BLaER1 (cell line): Measurements from ENCODE around the gene OSBPL6.
"Not testable (repeated sequence)": the region's sequence is repeated elsewhere in the genome, so short reads cannot be mapped to it uniquely, and the experiment has no call there.

Source experiments
- H3K27ac ChIP-seq: shearing (Covaris generic); formaldehyde crosslinking; 2 replicates; pipeline ENCODE4 v1.8.1; 2022
- H3K27me3 ChIP-seq: shearing (Covaris generic); formaldehyde crosslinking; 2 replicates; pipeline ENCODE4 v1.8.1; 2022
- H3K36me3 ChIP-seq: shearing (Covaris generic); formaldehyde crosslinking; 2 replicates; pipeline ENCODE4 v1.8.1; 2022
- H3K4me1 ChIP-seq: shearing (Covaris generic); formaldehyde crosslinking; 2 replicates; pipeline ENCODE4 v1.8.1; 2022
- H3K4me2 ChIP-seq: shearing (Covaris generic); formaldehyde crosslinking; 2 replicates; pipeline ENCODE4 v1.8.1; 2022
- H3K4me3 ChIP-seq: shearing (Covaris generic); formaldehyde crosslinking; 2 replicates; pipeline ENCODE4 v1.8.1; 2022
- H3K9ac ChIP-seq: shearing (Covaris generic); formaldehyde crosslinking; 2 replicates; pipeline ENCODE4 v1.8.1; 2022
- H3K9me3 ChIP-seq: shearing (Covaris generic); formaldehyde crosslinking; 2 replicates; pipeline ENCODE4 v1.8.1; 2022
- H4K20me1 ChIP-seq: shearing (Covaris generic); formaldehyde crosslinking; 2 replicates; pipeline ENCODE4 v1.8.1; 2022
- Cebpa-rat ChIP-seq: shearing (Covaris generic); IDR thresholded peaks from 2 replicates; pipeline ENCODE4 v1.8.1; 2022

The OSBPL6 gene

DNA sequence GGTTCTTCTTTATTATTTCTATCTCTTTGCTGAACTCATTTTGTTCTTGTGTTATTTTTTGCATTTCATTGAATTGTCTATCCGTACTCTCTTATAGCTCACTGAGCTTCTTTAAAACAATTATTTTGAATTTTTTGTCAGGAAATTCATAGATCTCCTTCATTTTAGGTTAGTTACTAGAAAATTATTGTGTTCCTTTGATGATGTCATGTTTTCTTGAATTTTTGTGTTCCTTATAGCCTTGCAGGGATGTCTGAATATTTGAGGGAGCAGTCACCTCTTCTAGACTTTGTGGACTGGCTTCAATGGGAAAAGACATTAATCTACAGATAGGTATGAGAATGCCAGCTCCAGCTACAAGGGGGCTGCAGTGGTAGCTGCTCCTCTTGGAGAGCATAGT lies 20.7 kb upstream of the OSBPL6 start:
- no peak for TF ChIP-seq Cebpa-rat
- H3K36me3 ChIP-seq = no peaks in the 10 kb centered on the region

DNA sequence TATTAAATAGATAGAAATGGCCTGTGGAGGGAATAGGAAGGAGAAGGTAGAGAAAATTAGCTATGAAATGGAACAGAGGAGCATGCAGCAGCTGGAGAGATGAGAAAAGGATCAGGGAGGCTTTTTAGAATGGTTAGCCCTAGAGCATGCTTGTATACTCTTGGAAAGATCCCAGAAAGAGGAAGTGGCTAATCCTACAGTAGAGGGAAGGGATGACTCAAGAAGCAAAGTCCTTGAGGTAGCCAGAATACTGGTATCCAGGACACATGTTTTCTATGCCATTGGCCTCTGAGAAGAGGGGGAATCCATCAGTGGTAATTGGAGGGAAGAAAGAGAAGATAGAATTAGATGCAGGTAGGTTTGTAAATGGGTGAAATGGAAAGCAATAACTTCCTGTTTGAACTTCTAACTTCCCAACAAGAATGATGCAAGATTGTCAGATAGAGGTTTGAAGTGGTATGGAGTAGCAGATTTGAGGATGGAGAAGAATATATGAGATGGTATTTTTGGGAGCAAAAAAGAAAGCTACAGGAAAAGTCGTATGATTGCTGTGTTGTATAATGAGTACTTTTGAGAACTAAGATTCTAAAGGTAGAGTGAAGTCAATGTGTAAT lies 17.1 kb upstream of the OSBPL6 start:
- H3K27me3 ChIP-seq = no peaks in the 10 kb centered on the region
- no peaks in the 10 kb centered on the region for H3K9me3 ChIP-seq
- H3K36me3 ChIP-seq = no peaks in the 10 kb centered on the region
- TF ChIP-seq Cebpa-rat = no peak
- H3K4me2 ChIP-seq = no peak overlapping the region
- H3K27ac ChIP-seq = no peak overlapping the region
- H3K4me1 ChIP-seq = 0 out of 2 replicates have a peak, but pooled peaks cover 3% of the 10 kb centered on the region
- H3K4me3 ChIP-seq = no peak overlapping the region
- H4K20me1 ChIP-seq = no peaks in the 10 kb centered on the region
- H3K9ac ChIP-seq = no peak overlapping the region

More for the DNA sequence above, 20.7 kb upstream of the OSBPL6 start:
- Histone ChIP-seq H3K27ac (no peak overlapping the region), H3K4me1 (no peaks in the 10 kb centered on the region), H4K20me1 (no peaks in the 10 kb centered on the region), H3K4me2 (no peak overlapping the region), H3K27me3 (no peaks in the 10 kb centered on the region), H3K4me3 (no peak overlapping the region), H3K9ac (no peak overlapping the region), H3K9me3 (peaks cover 5% of the 10 kb centered on the region)

DNA sequence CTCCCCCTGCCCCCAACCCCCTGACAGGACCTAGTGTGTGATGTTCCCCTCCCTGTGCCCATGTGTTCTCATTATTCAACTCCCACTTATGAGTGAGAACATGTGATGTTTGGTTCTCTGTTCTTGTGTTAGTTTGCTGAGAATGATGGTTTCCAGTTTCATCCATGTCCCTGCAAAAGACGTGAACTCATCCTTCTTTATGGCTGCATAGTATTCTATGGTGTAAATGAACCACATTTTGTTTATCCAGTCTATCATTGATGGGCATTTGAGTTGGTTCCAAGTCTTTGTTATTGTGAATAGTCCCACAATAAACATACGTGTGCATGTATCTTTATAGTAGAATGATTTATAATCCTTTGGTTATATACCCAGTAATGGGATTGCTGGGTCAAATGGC lies 13.7 kb upstream of the OSBPL6 start:
- not testable (repeated sequence) for H3K27me3 ChIP-seq, H4K20me1 ChIP-seq, H3K36me3 ChIP-seq, H3K4me3 ChIP-seq, H3K4me2 ChIP-seq, H3K9ac ChIP-seq, H3K27ac ChIP-seq, H3K9me3 ChIP-seq, H3K4me1 ChIP-seq

DNA sequence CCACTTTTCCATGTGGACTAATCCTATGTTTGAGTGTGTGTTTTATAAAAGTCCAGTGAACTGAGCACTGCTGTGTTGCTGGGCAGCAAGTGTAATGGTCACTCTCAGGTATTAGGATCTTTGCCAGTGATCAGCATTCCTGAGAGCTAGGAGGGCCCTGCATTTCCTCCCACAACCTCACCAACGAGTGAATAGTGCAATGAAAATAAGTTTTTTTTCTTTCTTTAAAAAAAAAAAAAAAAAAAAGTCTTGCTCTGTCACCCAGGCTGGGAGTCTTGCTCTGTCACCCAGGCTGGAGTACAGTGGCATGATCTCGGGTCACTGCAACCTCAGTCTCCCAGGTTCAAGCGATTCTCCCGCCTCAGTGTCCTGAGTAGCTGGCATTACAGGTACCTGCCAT lies 6.5 kb upstream of the OSBPL6 start:
- H4K20me1 ChIP-seq = no peaks in the 10 kb centered on the region
- TF ChIP-seq Cebpa-rat = no peak
- H3K9ac ChIP-seq = no peak overlapping the region
- H3K9me3 ChIP-seq = no peaks in the 10 kb centered on the region
- H3K36me3 ChIP-seq = no peaks in the 10 kb centered on the region
- no peak overlapping the region for H3K27ac ChIP-seq
- H3K27me3 ChIP-seq = peaks cover 9% of the 10 kb centered on the region
- no peak overlapping the region for H3K4me3 ChIP-seq
- H3K4me1 ChIP-seq = no peaks in the 10 kb centered on the region
- H3K4me2 ChIP-seq = no peak overlapping the region

DNA sequence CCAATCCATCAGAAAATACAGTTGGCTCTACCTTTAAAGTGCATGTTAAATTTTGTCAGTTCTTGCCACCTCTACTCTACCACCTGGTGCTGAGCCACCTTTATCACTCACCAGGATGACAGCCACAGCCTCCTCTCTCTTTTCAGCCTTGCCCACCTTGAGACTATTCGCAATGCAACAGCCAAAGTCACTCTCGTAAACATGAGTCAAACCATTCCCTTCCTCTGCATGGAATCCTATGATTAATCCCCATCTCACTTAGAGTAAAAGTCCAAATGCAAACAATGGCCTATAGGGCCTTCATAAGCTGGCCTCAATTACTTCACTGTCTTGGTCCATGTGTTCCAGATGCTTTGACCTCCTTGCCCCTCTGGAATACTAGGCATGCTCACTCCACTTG lies 5.8 kb upstream of the OSBPL6 start:
- no peaks in the 10 kb centered on the region for H3K36me3 ChIP-seq
- H4K20me1 ChIP-seq = no peaks in the 10 kb centered on the region
- H3K4me1 ChIP-seq = no peaks in the 10 kb centered on the region
- no peak for TF ChIP-seq Cebpa-rat
- no peak overlapping the region for H3K4me2 ChIP-seq
- H3K27ac ChIP-seq = no peak overlapping the region
- H3K9me3 ChIP-seq = no peaks in the 10 kb centered on the region
- H3K27me3 ChIP-seq = peaks cover 15% of the 10 kb centered on the region
- no peak overlapping the region for H3K9ac ChIP-seq
- H3K4me3 ChIP-seq = no peak overlapping the region

DNA sequence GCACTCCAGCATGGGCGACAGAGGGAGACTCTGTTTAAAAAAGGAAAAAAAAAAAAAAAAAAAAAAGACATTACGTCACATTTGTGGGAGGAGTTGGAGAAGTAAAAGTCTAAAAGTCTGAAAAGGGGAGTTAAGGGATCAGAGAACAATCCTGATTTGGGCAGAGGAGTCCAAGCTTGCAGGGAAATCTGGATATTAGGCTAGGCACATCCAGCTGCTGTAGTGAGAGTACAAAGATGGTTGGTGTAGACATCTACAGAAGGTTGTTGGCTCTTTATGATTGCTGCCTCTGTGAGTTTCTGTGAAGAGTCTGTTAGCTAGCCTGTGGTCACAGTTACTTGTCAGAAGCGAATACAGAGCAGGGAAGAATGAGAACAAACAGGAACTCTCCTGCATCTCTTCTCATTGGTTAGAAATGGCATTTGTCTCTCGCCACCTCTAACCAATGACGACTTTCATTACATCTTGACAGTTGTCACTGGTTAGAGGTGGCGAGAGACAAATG lies 3.3 kb upstream of the OSBPL6 start:
- no peaks in the 10 kb centered on the region for H3K9me3 ChIP-seq
- no peaks in the 10 kb centered on the region for H3K36me3 ChIP-seq
- no peak overlapping the region for H3K4me2 ChIP-seq
- H3K27me3 ChIP-seq = peaks cover 41% of the 10 kb centered on the region
- peaks cover 8% of the 10 kb centered on the region; the same call in 1 of the 2 replicates for H3K4me1 ChIP-seq
- H4K20me1 ChIP-seq = peaks cover 12% of the 10 kb centered on the region
- TF ChIP-seq Cebpa-rat = no peak
- no peak overlapping the region for H3K27ac ChIP-seq
- no peak overlapping the region for H3K9ac ChIP-seq
- no peak overlapping the region for H3K4me3 ChIP-seq

DNA sequence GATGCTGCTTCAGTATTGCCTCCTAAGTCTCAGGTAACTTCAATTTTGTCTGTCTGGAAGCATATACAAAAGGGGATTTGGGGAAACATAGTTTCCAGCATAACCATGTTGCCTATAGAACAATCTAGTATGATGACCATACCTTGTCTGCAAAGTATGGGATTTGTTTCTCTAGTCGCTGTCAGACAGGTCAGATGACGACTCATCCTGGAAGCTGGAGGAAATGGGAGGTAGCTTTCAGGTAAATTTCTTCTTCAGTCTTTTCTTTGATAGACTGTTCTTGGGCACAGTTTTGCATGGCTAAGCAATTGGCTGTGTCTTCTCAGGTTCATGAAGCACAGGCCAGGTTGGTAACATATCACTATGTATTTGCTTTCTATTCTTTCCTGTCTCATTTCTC lies 2.8 kb upstream of the OSBPL6 start:
- H4K20me1 ChIP-seq = peaks cover 15% of the 10 kb centered on the region
- H3K4me2 ChIP-seq = no peak overlapping the region
- TF ChIP-seq Cebpa-rat = no peak
- H3K27me3 ChIP-seq = peaks cover 46% of the 10 kb centered on the region
- H3K9ac ChIP-seq = no peak overlapping the region
- H3K4me1 ChIP-seq = peaks cover 8% of the 10 kb centered on the region; the same call in 1 of the 2 replicates
- no peaks in the 10 kb centered on the region for H3K36me3 ChIP-seq
- no peak overlapping the region for H3K27ac ChIP-seq
- no peaks in the 10 kb centered on the region for H3K9me3 ChIP-seq
- H3K4me3 ChIP-seq = no peak overlapping the region

DNA sequence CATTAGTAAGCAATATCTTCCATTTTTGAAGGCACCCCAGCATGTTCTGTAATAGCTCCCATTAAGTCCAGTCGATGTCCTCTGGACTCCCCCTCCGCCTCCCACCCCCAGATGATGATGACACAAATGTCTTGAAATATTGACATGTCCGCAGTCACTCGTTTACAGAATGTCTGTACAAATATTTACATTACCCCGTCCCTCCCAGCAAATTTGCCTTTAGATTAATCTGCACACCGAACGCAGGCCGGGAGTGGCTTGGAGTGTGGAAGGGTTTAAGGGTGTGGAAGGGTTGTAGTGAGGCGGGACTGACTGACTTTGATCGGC lies 853 bp upstream of the OSBPL6 start:
- Histone ChIP-seq H3K4me1 (peaks cover 8% of the 10 kb centered on the region; the same call in 1 of the 2 replicates), H4K20me1 (peaks cover 15% of the 10 kb centered on the region), H3K27me3 (peaks cover 47% of the 10 kb centered on the region), H3K4me2 (peak overlapping the region; percentile 98), H3K9ac (peak overlapping the region; percentile 73; the same call in 1 of the 2 replicates), H3K4me3 (peak overlapping the region; percentile 89), H3K9me3 (no peaks in the 10 kb centered on the region), H3K36me3 (no peaks in the 10 kb centered on the region), H3K27ac (no peak overlapping the region)
- TF ChIP-seq Cebpa-rat = no peak

DNA sequence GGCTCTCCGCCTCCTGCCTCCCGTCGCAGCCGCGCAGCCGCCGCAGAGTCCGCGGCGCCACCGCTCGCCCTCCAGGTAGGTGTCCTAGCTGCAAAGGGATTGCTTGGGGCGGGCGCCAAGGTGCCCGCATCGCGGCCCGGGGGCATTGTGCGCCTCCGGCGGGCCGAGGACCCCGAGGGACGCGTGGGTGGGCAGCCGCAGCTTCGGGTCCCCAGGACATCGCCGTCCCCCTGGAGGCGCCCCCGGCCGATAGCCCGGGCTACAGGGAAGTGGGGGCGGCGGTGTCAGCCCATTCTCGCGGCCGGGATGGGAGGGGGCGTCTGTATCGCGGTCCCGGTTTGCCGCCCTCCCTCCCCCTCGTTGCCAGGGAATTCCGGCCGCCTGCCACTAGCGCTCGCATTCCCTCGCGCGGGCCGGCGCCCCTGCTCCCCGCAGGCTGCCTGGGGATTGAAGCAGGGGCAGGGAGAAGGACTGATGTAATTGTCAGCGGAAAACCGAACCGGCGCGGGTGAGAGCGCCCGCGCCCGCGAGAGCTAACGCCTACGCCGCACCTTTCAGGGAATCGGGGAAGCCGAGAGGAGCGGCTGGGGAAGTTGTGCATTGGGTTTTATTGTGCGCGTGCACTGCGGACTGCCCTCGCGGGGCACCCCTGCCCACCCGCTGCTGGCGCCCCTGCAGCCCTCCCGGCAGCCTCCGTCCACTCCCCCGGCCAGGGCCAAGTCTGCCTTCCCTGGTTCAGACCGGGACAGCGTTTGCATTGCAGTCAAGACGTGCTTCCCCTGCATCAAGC lies 483 bp downstream of the OSBPL6 start:
- TF ChIP-seq Cebpa-rat = no peak
- Histone ChIP-seq H3K4me2 (peak overlapping the region; percentile 98), H3K4me1 (peaks cover 8% of the 10 kb centered on the region; the same call in 1 of the 2 replicates), H3K36me3 (no peaks in the 10 kb centered on the region), H3K27me3 (peaks cover 47% of the 10 kb centered on the region), H3K9ac (peak overlapping the region; percentile 73; the same call in 1 of the 2 replicates), H3K4me3 (peak overlapping the region; percentile 89), H3K9me3 (no peaks in the 10 kb centered on the region), H4K20me1 (peaks cover 15% of the 10 kb centered on the region), H3K27ac (no peak overlapping the region)
